B cell (primary cell): ENCODE measurements around the gene SAPCD2. TPM values are rescaled to one million over a fixed set of nuclear protein-coding genes. Genes with fewer than 3 reads are reported as not detected.

ENCODE experiments used
- ATAC-seq: fragments of 200-7000 bp; cut with Tn5 transposase; one replicate; pipeline ENCODE4 v1.10.0; 2021; ENCODE audit warnings: low read depth, mild to moderate bottlenecking, moderate number of reproducible peaks, moderate library complexity
- CTCF ChIA-PET: fragments of 350-600 bp; sonication (Branson Sonifier 250); formaldehyde crosslinking; loops from one replicate; lab custom pipeline; 2021; ENCODE audit warnings: antibody characterized with exemption, inconsistent platforms; lab: Charles Lee
- POLR2A ChIA-PET: fragments of 350-600 bp; sonication (Branson Sonifier 250); formaldehyde crosslinking; loops from one replicate; lab custom pipeline; 2021; ENCODE audit warnings: antibody characterized with exemption; lab: Charles Lee
- DNase-seq: peaks from one replicate; pipeline ENCODE4 v3.0.0; 2013
- H2AFZ ChIP-seq: 2 replicates; pipeline ENCODE4 v1.6.1; 2012; ENCODE audit warnings: mild to moderate bottlenecking, low read depth, low read length; ENCODE audit not compliant: insufficient read depth, poor library complexity, severe bottlenecking
- H3K27ac ChIP-seq, 2 donors: 1 replicate in 1 of 2; 2 replicates in 1 of 2; pipeline ENCODE4 v1.5.1; 2012 to 2013; ENCODE audit warnings: low read length in 2 of 2, mild to moderate bottlenecking in 2 of 2, moderate library complexity in 1 of 2
- H3K27me3 ChIP-seq, 4 experiments: fragments of 200-600 bp in 1 of 4; sonication (generic) in 1 of 4; replicated peaks in 1 of 4; 1 replicate in 2 of 4; 2 replicates in 2 of 4; pipeline versions ENCODE4 v1.6.1 to v1.7.0; 2013 to 2016; ENCODE audit warnings: low read length in 3 of 4, mild to moderate bottlenecking in 2 of 4, mixed read lengths in 1 of 4, moderate library complexity in 1 of 4; ENCODE audit not compliant: insufficient read depth in 4 of 4, control insufficient read depth in 3 of 4; ENCODE audit errors: control extremely low read depth in 1 of 4
- H3K36me3 ChIP-seq, 2 experiments: replicated peaks in 1 of 2; 1 replicate in 1 of 2; 2 replicates in 1 of 2; pipeline versions ENCODE4 v1.6.1 to v1.7.1; 2013; ENCODE audit warnings: low read length in 1 of 2; ENCODE audit not compliant: insufficient read depth in 2 of 2, control insufficient read depth in 1 of 2; ENCODE audit errors: control extremely low read depth in 1 of 2, extremely low read depth in 1 of 2
- H3K4me1 ChIP-seq, 2 donors: fragments of 200-600 bp in 1 of 2; sonication (generic) in 1 of 2; 1 replicate in 1 of 2; 2 replicates in 1 of 2; pipeline versions ENCODE4 v1.5.1 to v1.6.1; 2013 to 2017; ENCODE audit warnings: low read length in 2 of 2; ENCODE audit not compliant: control insufficient read depth in 2 of 2, insufficient read depth in 2 of 2
- H3K4me2 ChIP-seq: replicated peaks from 2 replicates; pipeline ENCODE3; 2012; ENCODE audit warnings: mild to moderate bottlenecking, low read depth, low read length; ENCODE audit not compliant: poor library complexity, severe bottlenecking
- H3K4me3 ChIP-seq, 5 experiments: fragments of 200-600 bp in 1 of 5; sonication (generic) in 1 of 5; 1 replicate in 3 of 5; 2 replicates in 2 of 5; pipeline versions ENCODE4 v1.5.1 to v1.7.0; 2011 to 2016; ENCODE audit warnings: low read length in 4 of 5, mild to moderate bottlenecking in 4 of 5, low read depth in 2 of 5, control low read depth in 1 of 5, moderate library complexity in 1 of 5; ENCODE audit not compliant: insufficient read depth in 1 of 5; ENCODE audit errors: control extremely low read depth in 1 of 5, extremely low read depth in 1 of 5
- H3K79me2 ChIP-seq: fragments of 200-600 bp; sonication (generic); one replicate; pipeline ENCODE4 v1.6.0; 2016; ENCODE audit warnings: low read length; ENCODE audit not compliant: control insufficient read depth, insufficient read depth
- H3K9ac ChIP-seq: fragments of 200-600 bp; sonication (generic); 2 replicates; pipeline ENCODE4 v1.6.1; 2017; ENCODE audit warnings: mild to moderate bottlenecking, low read length, moderate library complexity
- H3K9me3 ChIP-seq, 3 donors: one replicate each; pipeline versions ENCODE4 v1.6.1 to v1.7.1; 2013; ENCODE audit warnings: low read length in 2 of 3; ENCODE audit not compliant: control insufficient read depth in 2 of 3, insufficient read depth in 1 of 3; ENCODE audit errors: control extremely low read depth in 1 of 3
- H4K20me1 ChIP-seq: 2 replicates; pipeline ENCODE4 v1.6.0; 2012; ENCODE audit warnings: mild to moderate bottlenecking, low read length; ENCODE audit not compliant: insufficient read depth, control insufficient read depth, poor library complexity, severe bottlenecking
- H3K27ac Mint-ChIP-seq: one replicate; pipeline ENCODE4 v1.8.0; 2021; ENCODE audit warnings: mixed read lengths
- H3K27me3 Mint-ChIP-seq: one replicate; pipeline ENCODE4 v1.8.0; 2021; ENCODE audit warnings: mixed read lengths
- H3K4me1 Mint-ChIP-seq: one replicate; pipeline ENCODE4 v1.8.0; 2021; ENCODE audit warnings: mixed read lengths
- H3K4me3 Mint-ChIP-seq: one replicate; pipeline ENCODE4 v1.8.0; 2021; ENCODE audit warnings: mixed read lengths
- H3K9me3 Mint-ChIP-seq: one replicate; pipeline ENCODE4 v1.8.0; 2022; ENCODE audit warnings: mixed read lengths; ENCODE audit not compliant: insufficient read depth
- CTCF ChIP-seq: fragments of 200-600 bp; IDR thresholded peaks from one replicate; pipeline ENCODE4 v1.8.0; 2022; ENCODE audit warnings: antibody characterized with exemption, mild to moderate bottlenecking
- EZH2 ChIP-seq: IDR thresholded peaks from 2 replicates; pipeline ENCODE4 v1.6.1; 2012; ENCODE audit warnings: borderline replicate concordance, low read depth, mild to moderate bottlenecking, moderate library complexity, low read length; ENCODE audit not compliant: insufficient read depth, poor library complexity, severe bottlenecking
- WGBS: methylation state at CpG from one replicate; pipeline ENCODE4 v1.1.5; 2013; ENCODE audit warnings: missing lambda C conversion rate; ENCODE audit not compliant: insufficient coverage; 5-methylcytosine and 5-hydroxymethylcytosine counted together
- intact Hi-C: fragments of 100-400 bp; cut with micrococcal nuclease; formaldehyde crosslinking; loops from one replicate; pipeline ENCODE4 v1.10.0; 2022
- polyA plus RNA-seq: library from polyadenylated mRNA; depleted of rRNA; stranded (reverse); fragments of >200 nt; gene quantifications from 2 replicates; pipeline ENCODE4 v1.2.3, GENCODE V29; 2012
- total RNA-seq, 2 donors: library from RNA; stranded (reverse); fragments of 120-200 nt in 1 of 2; gene quantifications; 1 replicate in 1 of 2; 2 replicates in 1 of 2; pipeline versions ENCODE4 v1.2.3 to v1.2.4, GENCODE V29; 2013 to 2022

SAPCD2 gene
- total and polyA plus RNA-seq, 2 donors (not counting 1 experiment from before 2014, with no cell fraction given), result 0.39 to 0.69 TPM

DNA sequence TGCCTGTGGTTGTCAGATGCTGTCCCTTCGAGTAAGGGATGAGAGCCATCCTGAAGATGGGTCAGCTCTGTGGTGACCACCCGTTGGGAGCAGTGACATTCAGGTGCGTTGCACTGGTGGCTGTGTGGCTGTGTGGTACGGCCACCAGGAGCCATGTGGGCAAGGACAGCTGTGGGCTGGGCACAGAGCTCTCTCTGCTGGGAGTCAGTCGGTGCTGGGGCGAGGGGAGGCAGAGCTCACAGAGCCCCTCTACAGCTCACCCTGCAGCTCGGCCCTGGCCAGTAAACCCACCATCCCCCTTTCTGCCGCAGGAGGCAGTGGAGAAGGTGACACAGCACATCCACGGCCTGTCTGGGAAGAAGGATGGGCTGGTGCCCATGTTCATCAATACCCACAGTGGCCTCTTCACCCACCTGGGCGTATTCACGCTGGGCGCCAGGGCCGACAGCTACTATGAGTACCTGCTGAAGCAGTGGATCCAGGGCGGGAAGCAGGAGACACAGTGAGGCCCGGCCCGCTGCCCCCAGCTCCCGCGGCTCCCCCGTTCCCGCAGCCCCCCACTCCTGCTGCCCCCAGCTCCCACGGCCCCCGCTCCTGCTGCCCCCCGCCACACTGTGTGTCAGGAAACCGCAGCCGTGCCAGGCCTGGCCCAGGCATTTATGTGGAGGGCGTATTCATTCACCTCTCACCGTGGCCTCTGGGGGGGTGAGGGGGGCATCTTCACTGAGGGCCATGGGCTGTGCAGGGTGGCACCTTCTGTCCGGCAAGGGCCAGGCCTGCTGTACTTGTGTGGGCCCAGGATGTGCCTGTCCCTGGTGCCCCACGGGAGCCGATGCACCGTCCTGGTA is 35.7 kb upstream of the SAPCD2 start:
- CTCF ChIA-PET, result interaction anchor here (1.7 to 2.1 kb wide), 2 partner anchors 11 to 130 kb away, joined by 4 to 7 read pairs; no protein-coding TSS in a partner anchor

More for the DNA sequence above, 35.7 kb upstream of the SAPCD2 start:
- H3K9me3 Mint-ChIP-seq, result no peaks in the 10 kb centered on the region
- no peak for TF ChIP-seq EZH2
- TF ChIP-seq CTCF, result no peak
- Histone ChIP-seq H3K27me3 (no peaks in the 10 kb centered on the region), H3K36me3 (peaks cover 0 to 84% of the 10 kb centered on the region in 2 experiments), H3K4me3 (no peak overlapping the region), H4K20me1 (peaks cover 8% of the 10 kb centered on the region), H3K9ac (no peak overlapping the region), H3K9me3 (no peaks in the 10 kb centered on the region), H3K4me1 (no peaks in the 10 kb centered on the region), H2AFZ (no peak overlapping the region), H3K4me2 (no peak overlapping the region), H3K79me2 (peaks cover 11% of the 10 kb centered on the region), H3K27ac (no peak overlapping the region)
- H3K27me3 Mint-ChIP-seq, result no peaks in the 10 kb centered on the region
- no peak overlapping the region for H3K4me3 Mint-ChIP-seq
- POLR2A ChIA-PET, result no interaction called here
- intact Hi-C loops, result no loop called here
- WGBS, result 96% methylated on average over 24 of the region's 31 CpGs
- no peak for ATAC-seq
- peaks cover 2% of the 10 kb centered on the region for H3K4me1 Mint-ChIP-seq
- no peak overlapping the region for H3K27ac Mint-ChIP-seq
- DNase-seq, result no peak
